Heart left ventricle (tissue), 13 donors: ENCODE data around the gene UBE2F.

ENCODE experiments used
- POLR2A ChIP-seq, 2 donors: fragments of 450-650 bp; IDR thresholded peaks; one replicate each; pipeline ENCODE4 v1.6.1; 2017; ENCODE audit warnings: antibody characterized with exemption in 2 of 2, mild to moderate bottlenecking in 2 of 2, moderate library complexity in 2 of 2
- TF ChIP-seq, protein P1 (sequence below), 12 donors: fragments of 200-600 bp; sonication (generic) in 4 of 12; IDR thresholded peaks; one replicate each; pipeline versions ENCODE4 v1.5.0 to v1.8.0; 2018 to 2022; ENCODE audit warnings: antibody characterized with exemption in 12 of 12, mild to moderate bottlenecking in 5 of 12
- donor health status: ischemic (EF 13 %, LVEDD 7.1; RV severe dilation, severe dysfunction).
- donor health status: DM: no; HTN: yes; CAD: no.
- donor health status: DM: no; HTN: no; CAD: no.
- donor health status: ischemic (EF 25% LVEDD 6.9; RV normal size, moderate dysfunction).
- donor health status: ischemic (EF 25% LVEDD 5.7; RV mildly dilated, moderate dysfunction).
- donor health status: ischemic (EF 35%, LVEDD 5.7; RV mildly dilated, moderate dysfunction).
- donor health status: nonischemic (EF 11% LVEDD 7.7; RV severe dilation, severe dysfunction).
- donor health status: DM: yes; HTN: yes; CAD: no.
- donor health status: PGD.
- donor health status: ischemic (EF 29% LVEDD 5.4; RV normal size, mild dysfunction).
- donor health status: nonischemic (EF 23%, LVEDD 6.1; RV moderate dilation, normal function).

DNA sequence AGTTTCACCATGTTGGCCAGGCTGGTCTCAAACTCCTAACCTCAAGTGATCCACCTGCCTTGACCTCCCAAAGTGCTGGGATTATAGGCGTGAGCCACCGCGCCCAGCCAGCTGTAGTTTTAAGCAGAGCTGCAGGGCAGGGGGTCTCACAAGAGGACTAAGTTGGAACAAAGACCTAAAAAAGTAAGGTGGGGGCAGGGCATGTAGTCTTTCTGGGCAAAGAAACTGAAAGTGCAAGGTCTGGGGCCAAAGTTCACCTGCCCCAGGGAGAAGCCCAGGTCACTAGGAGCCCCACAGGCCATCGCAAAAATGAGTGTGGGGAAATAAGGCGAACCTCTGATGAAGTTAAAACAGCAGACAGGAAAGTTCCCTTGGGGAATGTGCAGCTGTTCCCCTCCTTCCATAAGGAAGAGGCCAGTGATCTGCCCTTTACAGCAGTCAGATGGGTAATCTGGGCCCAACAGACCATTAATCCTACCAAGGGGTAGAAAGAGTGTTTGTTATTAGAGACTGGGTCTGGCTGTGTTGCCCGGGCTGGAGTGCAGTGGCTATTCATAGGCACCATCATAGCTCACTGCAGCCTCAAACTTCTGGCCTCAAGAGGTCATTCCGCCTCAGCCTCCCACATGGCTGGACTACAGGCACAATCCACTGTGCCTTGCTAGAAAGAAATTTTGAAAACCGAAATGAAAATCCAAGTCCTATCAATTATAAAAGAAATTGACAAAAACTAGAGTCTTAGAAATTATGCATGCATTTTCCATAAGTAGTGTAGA, 96.8 kb downstream of the UBE2F start:
- TF ChIP-seq, protein P1, sequence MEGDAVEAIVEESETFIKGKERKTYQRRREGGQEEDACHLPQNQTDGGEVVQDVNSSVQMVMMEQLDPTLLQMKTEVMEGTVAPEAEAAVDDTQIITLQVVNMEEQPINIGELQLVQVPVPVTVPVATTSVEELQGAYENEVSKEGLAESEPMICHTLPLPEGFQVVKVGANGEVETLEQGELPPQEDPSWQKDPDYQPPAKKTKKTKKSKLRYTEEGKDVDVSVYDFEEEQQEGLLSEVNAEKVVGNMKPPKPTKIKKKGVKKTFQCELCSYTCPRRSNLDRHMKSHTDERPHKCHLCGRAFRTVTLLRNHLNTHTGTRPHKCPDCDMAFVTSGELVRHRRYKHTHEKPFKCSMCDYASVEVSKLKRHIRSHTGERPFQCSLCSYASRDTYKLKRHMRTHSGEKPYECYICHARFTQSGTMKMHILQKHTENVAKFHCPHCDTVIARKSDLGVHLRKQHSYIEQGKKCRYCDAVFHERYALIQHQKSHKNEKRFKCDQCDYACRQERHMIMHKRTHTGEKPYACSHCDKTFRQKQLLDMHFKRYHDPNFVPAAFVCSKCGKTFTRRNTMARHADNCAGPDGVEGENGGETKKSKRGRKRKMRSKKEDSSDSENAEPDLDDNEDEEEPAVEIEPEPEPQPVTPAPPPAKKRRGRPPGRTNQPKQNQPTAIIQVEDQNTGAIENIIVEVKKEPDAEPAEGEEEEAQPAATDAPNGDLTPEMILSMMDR (IDR thresholded peaks at IDR 0.05): no peak
- no peak for TF ChIP-seq POLR2A (IDR thresholded peaks at IDR 0.05)
